Body of pancreas (tissue), 4 donors: ENCODE measurements around the gene PEA15.

Source experiments
- POLR2A ChIP-seq, 3 donors: fragments of 450-650 bp; IDR thresholded peaks; one replicate each; pipeline ENCODE4 v1.6.1; 2016; ENCODE audit warnings: antibody characterized with exemption in 3 of 3, mild to moderate bottlenecking in 2 of 3
- TF ChIP-seq, protein P1 (sequence below), 7 experiments: fragments of 450-650 bp in 4 of 7; fragments of 200-600 bp in 3 of 7; sonication (generic) in 3 of 7; IDR thresholded peaks; one replicate each; pipeline ENCODE4 v1.5.1; 2016 to 2019; ENCODE audit warnings: antibody characterized with exemption in 7 of 7

DNA sequence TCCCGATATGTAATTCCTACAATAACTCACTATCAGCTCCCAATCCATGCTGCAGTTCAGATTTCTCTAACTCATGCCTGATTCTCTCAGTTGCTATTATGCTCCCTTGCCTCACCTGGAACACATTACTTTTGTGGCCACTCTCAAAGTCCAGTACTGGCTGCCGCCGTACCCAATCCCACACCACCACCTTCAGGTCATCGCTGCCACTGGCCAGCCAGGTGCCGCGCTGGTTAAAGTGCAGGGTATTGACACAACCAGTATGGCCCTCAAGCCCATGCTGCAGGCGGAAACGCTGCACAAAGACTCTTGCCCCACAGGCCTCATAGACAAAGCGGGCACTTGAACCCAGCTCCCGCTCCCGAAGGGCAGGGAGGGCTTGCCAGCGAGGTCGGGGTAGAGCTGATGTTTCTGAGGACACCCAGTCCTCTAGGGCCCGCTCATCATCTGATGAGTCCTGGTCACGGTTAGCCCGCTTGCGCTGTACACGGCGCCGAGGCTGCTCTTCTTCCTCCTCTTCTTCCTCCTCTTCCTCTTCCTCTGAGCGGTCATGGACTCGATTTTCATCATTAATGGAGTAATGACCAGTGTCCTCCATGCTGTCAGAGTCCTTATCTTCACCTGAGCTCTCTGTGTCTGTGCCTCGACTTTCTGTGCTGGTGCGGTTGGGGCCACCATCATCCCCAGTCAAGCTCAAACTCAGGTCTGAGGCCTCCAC is 34.6 kb downstream of the PEA15 start:
- TF ChIP-seq, protein P1, sequence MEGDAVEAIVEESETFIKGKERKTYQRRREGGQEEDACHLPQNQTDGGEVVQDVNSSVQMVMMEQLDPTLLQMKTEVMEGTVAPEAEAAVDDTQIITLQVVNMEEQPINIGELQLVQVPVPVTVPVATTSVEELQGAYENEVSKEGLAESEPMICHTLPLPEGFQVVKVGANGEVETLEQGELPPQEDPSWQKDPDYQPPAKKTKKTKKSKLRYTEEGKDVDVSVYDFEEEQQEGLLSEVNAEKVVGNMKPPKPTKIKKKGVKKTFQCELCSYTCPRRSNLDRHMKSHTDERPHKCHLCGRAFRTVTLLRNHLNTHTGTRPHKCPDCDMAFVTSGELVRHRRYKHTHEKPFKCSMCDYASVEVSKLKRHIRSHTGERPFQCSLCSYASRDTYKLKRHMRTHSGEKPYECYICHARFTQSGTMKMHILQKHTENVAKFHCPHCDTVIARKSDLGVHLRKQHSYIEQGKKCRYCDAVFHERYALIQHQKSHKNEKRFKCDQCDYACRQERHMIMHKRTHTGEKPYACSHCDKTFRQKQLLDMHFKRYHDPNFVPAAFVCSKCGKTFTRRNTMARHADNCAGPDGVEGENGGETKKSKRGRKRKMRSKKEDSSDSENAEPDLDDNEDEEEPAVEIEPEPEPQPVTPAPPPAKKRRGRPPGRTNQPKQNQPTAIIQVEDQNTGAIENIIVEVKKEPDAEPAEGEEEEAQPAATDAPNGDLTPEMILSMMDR (IDR thresholded peaks at IDR 0.05), result no peak
- TF ChIP-seq POLR2A (IDR thresholded peaks at IDR 0.05), result no peak
